GM18502 (cell line): ENCODE data around the gene BDH1.

Source experiments
- ATAC-seq: cut with Tn5 transposase; IDR thresholded peaks from one replicate; pipeline ENCODE4 v1.9.1; 2021; ENCODE audit warnings: mild to moderate bottlenecking; ENCODE audit not compliant: unreplicated experiment, poor library complexity

The BDH1 gene

GRCh38 chr3:197466586-197467399 lies 89.0 kb downstream of the BDH1 start:
- ATAC-seq: no peak

GRCh38 chr3:197465996-197466549 lies 89.7 kb downstream of the BDH1 start:
- ATAC-seq: no peak

- ATAC-seq: no peak
These were observed 90.4 kb downstream of the BDH1 start for GRCh38 chr3:197465197-197465995.

- no peak for ATAC-seq
These were observed 91.0 kb downstream of the BDH1 start for GRCh38 chr3:197464794-197465193.

- ATAC-seq: no peak
These were observed 92.5 kb downstream of the BDH1 start for GRCh38 chr3:197463279-197463678.

- ATAC-seq: no peak
These were observed 93.0 kb downstream of the BDH1 start for GRCh38 chr3:197462808-197463207.

DNA sequence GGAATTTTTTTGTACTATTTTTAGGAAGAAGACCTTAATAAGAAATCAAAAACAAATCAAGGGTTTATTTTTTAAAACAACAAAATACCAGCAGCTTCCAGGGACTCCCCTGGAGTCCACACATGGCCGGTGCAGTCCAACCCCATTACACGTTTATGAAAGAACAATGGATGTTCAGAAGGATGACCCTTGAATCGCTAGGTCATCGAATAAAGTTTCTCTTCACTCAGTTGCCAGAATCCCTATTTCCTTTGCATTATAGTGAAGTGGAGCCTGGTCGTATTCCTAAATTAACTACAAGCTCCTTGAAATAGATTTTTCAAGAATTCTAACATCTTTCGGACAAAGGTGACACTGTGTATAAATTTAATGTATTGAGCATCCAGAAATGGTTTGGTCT lies 95.1 kb downstream of the BDH1 start:
- ATAC-seq: no peak

DNA sequence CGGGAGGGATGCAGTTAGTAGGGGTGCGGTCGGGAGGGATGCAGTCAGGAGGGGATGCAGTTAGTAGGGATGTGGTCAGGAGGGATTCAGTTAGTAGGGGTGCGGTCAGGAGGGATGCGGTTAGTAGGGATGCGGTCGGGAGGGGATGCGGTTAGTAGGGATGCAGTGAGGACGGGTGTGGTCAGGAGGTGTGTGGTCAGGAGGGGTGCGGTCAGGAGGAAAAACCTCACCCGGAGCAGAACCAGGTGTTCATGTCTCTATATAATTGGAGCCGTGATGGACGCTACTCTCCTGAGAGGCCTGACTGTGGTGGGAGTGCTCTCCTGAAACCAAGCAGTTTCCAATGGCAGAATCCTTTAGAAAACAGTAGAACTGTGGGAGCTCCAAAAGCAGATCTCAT lies 95.8 kb downstream of the BDH1 start:
- no peak for ATAC-seq
